HEK293T (cell line): ENCODE data around the gene AMOTL2.

Source experiments
- CTCF ChIA-PET: fragments of 350-600 bp; formaldehyde crosslinking; extraction: SDS; loops from one replicate; lab custom pipeline; 2021; ENCODE audit warnings: antibody characterized with exemption, inconsistent platforms; lab: Yijun Ruan, JAX
- POLR2A ChIA-PET: fragments of 350-600 bp; formaldehyde crosslinking; extraction: SDS; loops from one replicate; lab custom pipeline; 2020; ENCODE audit warnings: antibody characterized with exemption, inconsistent platforms; lab: Yijun Ruan, JAX
- DNase-seq: peaks from one replicate; pipeline ENCODE4 v3.0.0; 2012; ENCODE audit warnings: mixed read lengths; ENCODE audit errors: extremely low spot score
- ARNT ChIP-seq: fragments of 450-650 bp; IDR thresholded peaks from 2 replicates; pipeline ENCODE4 v1.6.1; 2017; ENCODE audit warnings: mild to moderate bottlenecking
- BHLHE40 ChIP-seq: fragments of 450-650 bp; IDR thresholded peaks from 2 replicates; pipeline ENCODE4 v1.6.1; 2016; ENCODE audit warnings: mild to moderate bottlenecking, moderate library complexity, borderline replicate concordance
- CTBP1 ChIP-seq: fragments of 450-650 bp; IDR thresholded peaks from 2 replicates; pipeline ENCODE4 v1.6.1; 2016; ENCODE audit warnings: borderline replicate concordance
- ELF4 ChIP-seq: fragments of 450-650 bp; IDR thresholded peaks from 2 replicates; pipeline ENCODE4 v1.6.1; 2017; ENCODE audit warnings: antibody characterized with exemption
- FOXA1 ChIP-seq: fragments of 450-650 bp; IDR thresholded peaks from 2 replicates; pipeline ENCODE4 v1.6.1; 2016; ENCODE audit warnings: mild to moderate bottlenecking
- FOXK2 ChIP-seq: fragments of 450-650 bp; IDR thresholded peaks from 2 replicates; pipeline ENCODE4 v1.6.1; 2016; ENCODE audit warnings: mild to moderate bottlenecking
- FOXM1 ChIP-seq: fragments of 450-650 bp; IDR thresholded peaks from 2 replicates; pipeline ENCODE4 v1.6.1; 2017; ENCODE audit warnings: mild to moderate bottlenecking, borderline replicate concordance
- HDGF ChIP-seq: fragments of 450-650 bp; IDR thresholded peaks from 2 replicates; pipeline ENCODE4 v1.6.1; 2017; ENCODE audit warnings: antibody characterized with exemption, borderline replicate concordance
- L3MBTL2 ChIP-seq: fragments of 450-650 bp; conservative IDR thresholded peaks from 2 replicates; pipeline ENCODE4 v1.6.1; 2016; ENCODE audit warnings: mild to moderate bottlenecking
- LEF1 ChIP-seq: fragments of 450-650 bp; IDR thresholded peaks from 2 replicates; pipeline ENCODE4 v1.6.1; 2017; ENCODE audit warnings: mild to moderate bottlenecking, borderline replicate concordance
- NFRKB ChIP-seq: fragments of 450-650 bp; IDR thresholded peaks from 2 replicates; pipeline ENCODE4 v1.6.1; 2016; ENCODE audit warnings: mild to moderate bottlenecking, moderate library complexity
- PKNOX1 ChIP-seq: fragments of 450-650 bp; IDR thresholded peaks from 2 replicates; pipeline ENCODE4 v1.6.1; 2016
- SP1 ChIP-seq: fragments of 450-650 bp; IDR thresholded peaks from 2 replicates; pipeline ENCODE4 v1.6.1; 2017
- SUZ12 ChIP-seq: fragments of 450-650 bp; IDR thresholded peaks from 2 replicates; pipeline ENCODE4 v1.6.1; 2016; ENCODE audit warnings: mild to moderate bottlenecking
- TARDBP ChIP-seq: fragments of 450-650 bp; IDR thresholded peaks from 2 replicates; pipeline ENCODE4 v1.6.1; 2016
- ZNF384 ChIP-seq: fragments of 450-650 bp; IDR thresholded peaks from 2 replicates; pipeline ENCODE4 v1.6.1; 2016

The AMOTL2 gene

GRCh38 chr3:134356411-134357040 lies 17.7 kb downstream of the AMOTL2 start:
- no peak for TF ChIP-seq L3MBTL2
- TF ChIP-seq FOXK2 = no peak
- no peak for TF ChIP-seq SUZ12
- TF ChIP-seq ZNF384 = no peak
- POLR2A ChIA-PET = interaction anchor here (1.1 kb wide), 1 partner anchor 18 kb away, joined by 3 read pairs; the partner anchor contains the start of gene AMOTL2
- CTCF ChIA-PET = interaction anchor here (0.9 kb wide), 1 partner anchor 22 kb away, joined by 3 read pairs; no protein-coding TSS in a partner anchor
- DNase-seq = no peak

GRCh38 chr3:134355416-134355815 lies 18.8 kb downstream of the AMOTL2 start:
- ChIA-PET CTCF (interaction anchor here (0.6 kb wide), 1 partner anchor 1186 kb away, joined by 3 read pairs; no protein-coding TSS in a partner anchor), POLR2A (no interaction called here)
- no peak for DNase-seq
- TF ChIP-seq PKNOX1 (no peak), FOXA1 (no peak), SUZ12 (no peak), LEF1 (no peak), NFRKB (no peak), HDGF (no peak)

- no peak for DNase-seq
- ChIA-PET POLR2A (no interaction called here), CTCF (interaction anchor here (0.6 kb wide), 1 partner anchor 1187 kb away, joined by 3 read pairs; no protein-coding TSS in a partner anchor)
- TF ChIP-seq TARDBP = no peak
- no peak for TF ChIP-seq FOXA1
- TF ChIP-seq LEF1 = no peak
- TF ChIP-seq BHLHE40 = no peak
- no peak for TF ChIP-seq ZNF384
- no peak for TF ChIP-seq SP1
Measured at GRCh38 chr3:134354612-134355251, 19.5 kb downstream of the AMOTL2 start.

- no peak for DNase-seq
- CTCF ChIA-PET = no interaction called here
Measured at GRCh38 chr3:134353831-134354611, 20.2 kb downstream of the AMOTL2 start.

GRCh38 chr3:134353171-134353825 lies 20.9 kb downstream of the AMOTL2 start:
- TF ChIP-seq ZNF384 = no peak
- no peak for TF ChIP-seq LEF1
- no peak for TF ChIP-seq SP1
- no peak for TF ChIP-seq FOXA1
- TF ChIP-seq PKNOX1 = no peak
- TF ChIP-seq FOXM1 = no peak
- ChIA-PET POLR2A (no interaction called here), CTCF (no interaction called here)
- no peak for DNase-seq

More at GRCh38 chr3:134353831-134354611, 20.2 kb downstream of the AMOTL2 start:
- POLR2A ChIA-PET = no interaction called here
- TF ChIP-seq ELF4 (no peak), FOXA1 (no peak), SP1 (no peak), PKNOX1 (no peak), NFRKB (no peak), FOXM1 (no peak), L3MBTL2 (no peak), HDGF (no peak), FOXK2 (no peak), BHLHE40 (no peak), ARNT (no peak), ZNF384 (no peak), CTBP1 (no peak), SUZ12 (no peak), TARDBP (no peak), LEF1 (no peak)

- ChIA-PET CTCF (no interaction called here), POLR2A (no interaction called here)
- DNase-seq = no peak
- no peak for TF ChIP-seq ELF4
- TF ChIP-seq SP1 = no peak
Measured at GRCh38 chr3:134352031-134352671, 22.1 kb downstream of the AMOTL2 start.
